ENCODE measurements around the gene TUSC2. TPM values are rescaled to one million over a fixed set of nuclear protein-coding genes. Genes with fewer than 3 reads are reported as not detected.
"Not testable (repeated sequence)": the region's sequence is repeated elsewhere in the genome, so short reads cannot be mapped to it uniquely, and the experiment has no call there.

TUSC2 gene
- total and polyA plus RNA-seq, 2 of the 13 experiments (the other 11 are each of a cell fraction or from before 2014, with no cell fraction given): 36.7 to 39.1 TPM

DNA sequence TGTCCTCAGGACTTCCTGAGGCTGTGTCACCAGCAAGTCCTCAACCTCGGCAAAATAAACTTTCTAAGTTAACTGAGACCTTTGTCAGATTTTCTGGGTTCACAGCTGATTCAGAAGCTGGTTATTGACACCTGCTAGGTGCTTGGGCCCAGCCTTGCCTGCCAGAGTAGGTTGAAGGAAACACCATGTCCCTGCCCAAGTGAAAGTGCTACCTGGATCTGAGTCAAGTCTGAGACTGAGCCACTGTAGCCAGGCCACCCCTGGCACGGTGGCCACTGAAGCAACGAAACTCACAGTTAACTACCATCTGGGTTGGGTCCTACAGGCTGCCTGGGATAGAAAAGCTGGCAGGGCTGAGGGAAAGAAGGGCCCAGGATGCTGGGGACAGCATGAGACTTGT, 13.7 kb downstream of the TUSC2 start:
- no peaks in the 10 kb centered on the region for H4K20me1 ChIP-seq (ENCODE audit: insufficient read depth, low read length)
- H3K9ac ChIP-seq (ENCODE audit: insufficient read depth, low read depth, low read length): no peak overlapping the region
- peaks cover 10% of the 10 kb centered on the region for H3K79me2 ChIP-seq (ENCODE audit: insufficient read depth, low read length)
- POLR2A ChIA-PET: interaction anchor here (0.8 to 13.0 kb wide), 5 partner anchors 14 to 111 kb away, joined by 3 to 222 read pairs (median 3); partner anchors contain the start of genes GNAI2, HYAL1, HYAL3 and LSMEM2
- no TSS peak for BruUV-seq (replicated peaks)
- H3K9me3 ChIP-seq (ENCODE audit: low read length): no peaks in the 10 kb centered on the region
- FAIRE-seq (no peak), ATAC-seq (no peak; the same call in 2 of the 3 replicates), DNase-seq (ENCODE audit: low spot score) (no peak)
- TF ChIP-seq JDP2 (CRISPR knock-in tag; IDR thresholded peaks at IDR 0.05; ENCODE audit: borderline replicate concordance) (no peak), ZNF280D (CRISPR knock-in tag; IDR thresholded peaks at IDR 0.05) (no peak), CBX2 (IDR thresholded peaks at IDR 0.05; ENCODE audit: low read depth, low read length) (no peak), CBX2 (CRISPR knock-in tag; IDR thresholded peaks at IDR 0.05; ENCODE audit: low read depth) (no peak), TBL1XR1 (IDR thresholded peaks at IDR 0.05; ENCODE audit: borderline replicate concordance, low read length, partially characterized antibody) (no peak), ELF3 (CRISPR knock-in tag; IDR thresholded peaks at IDR 0.05) (no peak)
- WGBS (ENCODE audit: low lambda C conversion rate): 85% methylated on average over 3 of the region's 3 CpGs
- CTCF ChIA-PET (ENCODE audit: low intra/inter-chr PET ratio, low total read pairs): no interaction called here
- no peak overlapping the region for H3K4me2 ChIP-seq (ENCODE audit: low read depth, low read length)
- H2AFZ ChIP-seq (ENCODE audit: low read length): no peak overlapping the region
- in situ Hi-C loops (cut with HindIII; ENCODE audit: extremely low pct_ligation_motif_present, low pct_unique_long_range_greater_than_20kb): no loop called here
- H3K27me3 ChIP-seq (ENCODE audit: control insufficient read depth in 1 of 2, insufficient read depth in 2 of 2, low read length in 2 of 2): no peaks in the 10 kb centered on the region
- H3K4me1 ChIP-seq (ENCODE audit: insufficient read depth, low read length): peaks cover 42% of the 10 kb centered on the region
- H3K27ac ChIP-seq (ENCODE audit: extremely low read length, insufficient read depth, low read length): peak overlapping the region; percentile 27
- peaks cover 16 to 29% of the 10 kb centered on the region in 2 experiments for H3K36me3 ChIP-seq (replicated peaks in 1 of 2; ENCODE audit: control insufficient read depth in 1 of 2, insufficient read depth in 2 of 2, low read length in 2 of 2)
- no peak overlapping the region for H3K4me3 ChIP-seq (replicated peaks in 1 of 3; ENCODE audit: insufficient read depth in 1 of 3, low read depth in 2 of 3, low read length in 3 of 3)
- intact Hi-C loops (cut with micrococcal nuclease; ENCODE audit: unreplicated experiment): no loop called here

- ATAC-seq; H3K4me3 ChIP-seq (replicated peaks in 1 of 3; ENCODE audit: insufficient read depth in 1 of 3, low read depth in 2 of 3, low read length in 3 of 3); CTCF ChIA-PET (ENCODE audit: low intra/inter-chr PET ratio, low total read pairs); DNase-seq (ENCODE audit: low spot score); in situ Hi-C loops (cut with HindIII; ENCODE audit: extremely low pct_ligation_motif_present, low pct_unique_long_range_greater_than_20kb); POLR2A ChIA-PET; BruUV-seq (replicated peaks); intact Hi-C loops (cut with micrococcal nuclease; ENCODE audit: unreplicated experiment); FAIRE-seq; H3K9ac ChIP-seq (ENCODE audit: insufficient read depth, low read depth, low read length); H3K27me3 ChIP-seq (ENCODE audit: control insufficient read depth in 1 of 2, insufficient read depth in 2 of 2, low read length in 2 of 2); H3K27ac ChIP-seq (ENCODE audit: extremely low read length, insufficient read depth, low read length); H3K9me3 ChIP-seq (ENCODE audit: low read length); H3K36me3 ChIP-seq (replicated peaks in 1 of 2; ENCODE audit: control insufficient read depth in 1 of 2, insufficient read depth in 2 of 2, low read length in 2 of 2); H4K20me1 ChIP-seq (ENCODE audit: insufficient read depth, low read length); H2AFZ ChIP-seq (ENCODE audit: low read length); H3K4me2 ChIP-seq (ENCODE audit: low read depth, low read length); H3K79me2 ChIP-seq (ENCODE audit: insufficient read depth, low read length): not testable (repeated sequence)
- WGBS (ENCODE audit: low lambda C conversion rate): 100% methylated on average over 5 of the region's 32 CpGs
- H3K4me1 ChIP-seq (ENCODE audit: insufficient read depth, low read length): peaks cover 24% of the 10 kb centered on the region
These were observed 16.0 kb downstream of the TUSC2 start for GRCh38 chr3:50312041-50312440.

Data from HepG2 (cell line).